HepG2 (cell line): Measurements from ENCODE around the gene GJC1. TPM values are rescaled to one million over a fixed set of nuclear protein-coding genes. Genes with fewer than 3 reads are reported as not detected.
"Not testable (repeated sequence)": the region's sequence is repeated elsewhere in the genome, so short reads cannot be mapped to it uniquely, and the experiment has no call there.

Experiments
- ATAC-seq: fragments of 200-7000 bp; cut with Tn5 transposase; 3 replicates; pipeline ENCODE4 v1.9.1; 2020; ENCODE audit warnings: mild to moderate bottlenecking, moderate library complexity
- BruUV-seq: library from RNA; stranded (reverse); fragments of 400-500 nt; replicated peaks from 2 replicates; lab custom pipeline; 2021; lab: Mats Ljungman, UMichigan
- CTCF ChIA-PET: fragments of 300-600 bp; formaldehyde crosslinking; extraction: SDS; loops from one replicate; lab custom pipeline; 2021; ENCODE audit warnings: low total read pairs, inconsistent platforms, low intra/inter-chr PET ratio; lab: Yijun Ruan, JAX
- POLR2A ChIA-PET: fragments of 350-600 bp; sonication (Branson Sonifier 250); formaldehyde crosslinking; loops from one replicate; lab custom pipeline; 2020; ENCODE audit warnings: antibody characterized with exemption, inconsistent platforms; lab: Yijun Ruan, JAX
- DNase-seq: peaks from one replicate; pipeline ENCODE4 v3.0.0-alpha.2; 2015; ENCODE audit warnings: low spot score
- FAIRE-seq: peaks from 3 replicates; lab custom pipeline; 2011; peaks lifted over from hg19 to GRCh38; lab: Jason Lieb, UNC
- H2AFZ ChIP-seq: one replicate; pipeline ENCODE4 v1.6.1; 2011; ENCODE audit warnings: low read length, inconsistent platforms
- H3K27ac ChIP-seq: fragments of 300-600 bp; 3 replicates; pipeline ENCODE4 v1.8.0; 2011; ENCODE audit warnings: mixed run types, mild to moderate bottlenecking, mixed read lengths, low read length, inconsistent platforms; ENCODE audit not compliant: insufficient read depth; ENCODE audit errors: extremely low read length
- H3K27me3 ChIP-seq, 2 experiments: fragments of 200-600 bp in 1 of 2; 2 replicates in 1 of 2; 3 replicates in 1 of 2; pipeline versions ENCODE4 v1.6.0 to v1.8.0; 2011; ENCODE audit warnings: low read length in 2 of 2, mild to moderate bottlenecking in 2 of 2, moderate library complexity in 2 of 2, inconsistent platforms in 1 of 2; ENCODE audit not compliant: insufficient read depth in 2 of 2, control insufficient read depth in 1 of 2
- H3K36me3 ChIP-seq, 2 experiments: fragments of 200-600 bp in 1 of 2; replicated peaks in 1 of 2; 2 replicates in 1 of 2; 3 replicates in 1 of 2; pipeline versions ENCODE4 v1.5.1 to v1.8.0; 2011; ENCODE audit warnings: low read length in 2 of 2, inconsistent platforms in 1 of 2; ENCODE audit not compliant: insufficient read depth in 2 of 2, control insufficient read depth in 1 of 2
- H3K4me1 ChIP-seq: 2 replicates; pipeline ENCODE4 v1.5.1; 2012; ENCODE audit warnings: low read length, inconsistent platforms; ENCODE audit not compliant: insufficient read depth
- H3K4me2 ChIP-seq: 2 replicates; pipeline ENCODE4 v1.6.0; 2011; ENCODE audit warnings: low read depth, low read length, inconsistent platforms
- H3K4me3 ChIP-seq, 3 experiments: fragments of 200-600 bp in 1 of 3; sonication (generic), shearing (Covaris generic) in 1 of 3; replicated peaks in 1 of 3; 2 replicates each; pipeline ENCODE4 v1.5.1; 2011 to 2016; ENCODE audit warnings: low read length in 3 of 3, inconsistent platforms in 2 of 3, low read depth in 2 of 3, mild to moderate bottlenecking in 2 of 3, control low read depth in 1 of 3, mixed read lengths in 1 of 3; ENCODE audit not compliant: insufficient read depth in 1 of 3
- H3K79me2 ChIP-seq: one replicate; pipeline ENCODE4 v1.6.1; 2011; ENCODE audit warnings: low read length, inconsistent platforms; ENCODE audit not compliant: insufficient read depth
- H3K9ac ChIP-seq: 2 replicates; pipeline ENCODE4 v1.6.0; 2011; ENCODE audit warnings: mild to moderate bottlenecking, low read depth, low read length, inconsistent platforms; ENCODE audit not compliant: insufficient read depth
- H3K9me3 ChIP-seq: 2 replicates; pipeline ENCODE4 v1.5.1; 2012; ENCODE audit warnings: mild to moderate bottlenecking, low read length
- H4K20me1 ChIP-seq: 2 replicates; pipeline ENCODE4 v1.6.0; 2011; ENCODE audit warnings: inconsistent platforms, mild to moderate bottlenecking, low read length, moderate library complexity; ENCODE audit not compliant: insufficient read depth
- AGO2 ChIP-seq: fragments of 200-400 bp; formaldehyde crosslinking; optimal IDR thresholded peaks from 2 replicates; pipeline ENCODE3; 2017; ENCODE audit warnings: mild to moderate bottlenecking, low read depth, low read length, moderate library complexity
- FOSL2 ChIP-seq: sonication (generic); formaldehyde crosslinking; IDR thresholded peaks from 2 replicates; pipeline ENCODE4 v1.4.0; 2020; ENCODE audit warnings: missing genetic modification reagents
- RFXANK ChIP-seq: IDR thresholded peaks from 2 replicates; pipeline ENCODE4 v1.6.1; 2016
- U2AF2 ChIP-seq: fragments of 200-400 bp; formaldehyde crosslinking; IDR thresholded peaks from 2 replicates; pipeline ENCODE4 v1.6.1; 2017; ENCODE audit warnings: low read depth, mild to moderate bottlenecking, low read length
- WGBS: methylation state at CpG from one replicate; pipeline ENCODE4 v1.1.6; 2017; ENCODE audit warnings: low lambda C conversion rate; 5-methylcytosine and 5-hydroxymethylcytosine counted together
- in situ Hi-C: cut with HindIII; loops from 2 replicates; pipeline ENCODE4 v1.10.0; 2017; ENCODE audit warnings: low pct_unique_long_range_greater_than_20kb; ENCODE audit not compliant: extremely low pct_ligation_motif_present
- intact Hi-C: fragments of 100-400 bp; cut with micrococcal nuclease; formaldehyde crosslinking; loops from one replicate; pipeline ENCODE4 v1.10.0; 2022; ENCODE audit not compliant: unreplicated experiment
- polyA plus RNA-seq, 8 experiments: library from polyadenylated mRNA; depleted of rRNA in 3 of 8; stranded (reverse) in 7 of 8; unstranded in 1 of 8; fragments of >200 nt; fragmentation: Illumina TruSeq in 4 of 8; extraction: Trizol in 4 of 8; gene quantifications; 2 replicates each; pipeline versions ENCODE4 v1.2.1 to v1.2.3, GENCODE V29; 2011 to 2016; ENCODE audit warnings: low read depth in 4 of 8, missing spikeins in 1 of 8, mixed read lengths in 1 of 8; ENCODE audit not compliant: insufficient read depth in 1 of 8
- total RNA-seq, 5 experiments: library from RNA; depleted of rRNA; stranded (reverse); fragments of >200 nt; fragmentation: Illumina TruSeq; extraction: Trizol; gene quantifications; 2 replicates each; pipeline ENCODE4 v1.2.3, GENCODE V29; 2016; ENCODE audit warnings: low read depth in 1 of 5

Gene GJC1
- total and polyA plus RNA-seq, 2 of the 13 experiments (the other 11 are each of a cell fraction or from before 2014, with no cell fraction given): 1.7 TPM

- TF ChIP-seq AGO2 (no peak), RFXANK (no peak)
- TF ChIP-seq, all 625 proteins: peak for 0
Measured at GRCh38 chr17:44826123-44826790, 3.8 kb downstream of the GJC1 start (continued).

- POLR2A ChIA-PET, intact Hi-C loops, H3K9ac ChIP-seq, H3K79me2 ChIP-seq, H4K20me1 ChIP-seq, BruUV-seq, H2AFZ ChIP-seq, DNase-seq, H3K27ac ChIP-seq, H3K36me3 ChIP-seq, FAIRE-seq, ATAC-seq, H3K4me3 ChIP-seq, CTCF ChIA-PET, H3K9me3 ChIP-seq, H3K4me2 ChIP-seq: not testable (repeated sequence)
- in situ Hi-C loops: loop anchor here (5.0 kb wide), 1 partner anchor 43 kb away; no protein-coding TSS in a partner anchor
- Histone ChIP-seq H3K27me3 (peaks cover 3 to 19% of the 10 kb centered on the region in 2 experiments), H3K4me1 (peaks cover 11% of the 10 kb centered on the region)
- WGBS: 90% methylated on average over 9 of the region's 9 CpGs
Measured at GRCh38 chr17:44825236-44825635, 4.9 kb downstream of the GJC1 start.

GRCh38 chr17:44820631-44821212 lies 9.4 kb downstream of the GJC1 start:
- intact Hi-C loops: loop anchor here (2.0 kb wide), 1 partner anchor 76 kb away; no protein-coding TSS in a partner anchor
- DNase-seq: peak; percentile 36
- CTCF ChIA-PET: no interaction called here
- in situ Hi-C loops: no loop called here
- no peak for ATAC-seq
- WGBS: 37% methylated on average over 7 of the region's 7 CpGs
- no peak for TF ChIP-seq U2AF2
- peak; percentile 36 for TF ChIP-seq FOSL2 (CRISPR knock-in tag)
- TF ChIP-seq, all 625 proteins: peak for 1
- H3K9me3 ChIP-seq: no peaks in the 10 kb centered on the region
- no peak overlapping the region for H3K27ac ChIP-seq
- H4K20me1 ChIP-seq: no peaks in the 10 kb centered on the region
- H3K4me3 ChIP-seq: no peak overlapping the region
- H3K4me1 ChIP-seq: no peaks in the 10 kb centered on the region
- H3K27me3 ChIP-seq: no peaks in the 10 kb centered on the region
- no peaks in the 10 kb centered on the region for H3K36me3 ChIP-seq
- BruUV-seq: no TSS peak
- H3K79me2 ChIP-seq: no peaks in the 10 kb centered on the region
- POLR2A ChIA-PET: interaction anchor here (0.6 kb wide), 1 partner anchor 621 kb away, joined by 5 read pairs; no protein-coding TSS in a partner anchor
- no peak for FAIRE-seq
- no peak overlapping the region for H3K9ac ChIP-seq
- H3K4me2 ChIP-seq: no peak overlapping the region
- H2AFZ ChIP-seq: no peak overlapping the region

DNA sequence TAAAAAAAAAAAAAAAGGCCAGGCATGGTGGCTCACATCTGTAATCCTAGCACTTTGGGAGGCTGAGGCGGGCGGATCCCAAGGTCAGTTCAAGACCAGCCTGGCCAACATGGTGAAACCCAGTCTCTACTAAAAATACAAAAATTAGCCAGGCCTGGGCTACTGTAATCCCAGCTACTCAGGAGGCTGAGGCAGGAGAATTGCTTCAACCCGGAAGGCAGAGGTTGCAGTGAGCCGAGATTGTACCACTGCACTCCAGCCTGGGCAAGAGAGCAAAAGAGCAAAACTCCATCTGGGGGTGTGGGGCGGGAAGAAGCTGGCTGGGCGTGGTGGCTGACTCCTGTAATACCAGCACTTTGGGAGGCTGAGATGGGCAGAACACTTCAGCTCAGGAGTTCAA lies 11.6 kb downstream of the GJC1 start:
- H3K27ac ChIP-seq, POLR2A ChIA-PET, H3K9me3 ChIP-seq, H3K27me3 ChIP-seq, FAIRE-seq, BruUV-seq, H4K20me1 ChIP-seq, H3K79me2 ChIP-seq, H2AFZ ChIP-seq, H3K4me2 ChIP-seq, DNase-seq, intact Hi-C loops, ATAC-seq, H3K4me1 ChIP-seq, H3K9ac ChIP-seq, CTCF ChIA-PET, H3K36me3 ChIP-seq, in situ Hi-C loops, H3K4me3 ChIP-seq: not testable (repeated sequence)
- 72% methylated on average over 6 of the region's 6 CpGs for WGBS
